WTC11 (cell line): ENCODE results near the gene SRRT. TPM values are rescaled to one million over a fixed set of nuclear protein-coding genes. Genes with fewer than 3 reads are reported as not detected.

Experiments
- AR ChIP-seq: fragments of 250-450 bp; sonication (Bioruptor Pico); IDR thresholded peaks from 2 replicates; pipeline ENCODE4 v1.9.0; 2021; ENCODE audit warnings: mild to moderate bottlenecking
- ATF1 ChIP-seq: sonication (generic); formaldehyde crosslinking; IDR thresholded peaks from 2 replicates; pipeline ENCODE4 v1.8.1; 2023; ENCODE audit warnings: mild to moderate bottlenecking, moderate library complexity, missing genetic modification reagents
- ATF2 ChIP-seq: sonication (generic); formaldehyde crosslinking; IDR thresholded peaks from 2 replicates; pipeline ENCODE4 v1.8.1; 2022; ENCODE audit warnings: low read depth, missing genetic modification reagents, borderline replicate concordance
- CBFB ChIP-seq: sonication (generic); formaldehyde crosslinking; IDR thresholded peaks from 2 replicates; pipeline ENCODE4 v1.8.1; 2022; ENCODE audit warnings: mild to moderate bottlenecking, low read depth, missing genetic modification reagents
- CDX4 ChIP-seq: fragments of 250-450 bp; sonication (Bioruptor Pico); IDR thresholded peaks from 2 replicates; pipeline ENCODE4 v1.9.0; 2021; ENCODE audit warnings: moderate library complexity, mild to moderate bottlenecking, inconsistent platforms, borderline replicate concordance
- E2F1 ChIP-seq: sonication (generic); formaldehyde crosslinking; IDR thresholded peaks from 2 replicates; pipeline ENCODE4 v1.8.0; 2022; ENCODE audit warnings: mild to moderate bottlenecking, missing genetic modification reagents
- ELF4 ChIP-seq: sonication (generic); formaldehyde crosslinking; IDR thresholded peaks from 2 replicates; pipeline ENCODE4 v1.8.1; 2022; ENCODE audit warnings: low read depth, mild to moderate bottlenecking, moderate library complexity, missing genetic modification reagents
- EMX1 ChIP-seq: fragments of 250-450 bp; sonication (Bioruptor Pico); IDR thresholded peaks from 2 replicates; pipeline ENCODE4 v1.8.0; 2021; ENCODE audit warnings: mild to moderate bottlenecking
- FOXJ3 ChIP-seq: sonication (generic); formaldehyde crosslinking; IDR thresholded peaks from 2 replicates; pipeline ENCODE4 v1.9.0; 2021; ENCODE audit warnings: missing genetic modification reagents, mild to moderate bottlenecking, borderline replicate concordance
- FOXP4 ChIP-seq: sonication (generic); formaldehyde crosslinking; IDR thresholded peaks from 2 replicates; pipeline ENCODE4 v1.8.0; 2022; ENCODE audit warnings: mild to moderate bottlenecking, missing genetic modification reagents
- HMGA2 ChIP-seq: fragments of 250-450 bp; sonication (Bioruptor Pico); IDR thresholded peaks from 2 replicates; pipeline ENCODE4 v1.4.0; 2021; ENCODE audit warnings: mild to moderate bottlenecking, moderate library complexity
- MXD4 ChIP-seq: fragments of 250-450 bp; sonication (Bioruptor Pico); IDR thresholded peaks from 2 replicates; pipeline ENCODE4 v1.8.0; 2021; ENCODE audit warnings: mild to moderate bottlenecking, moderate library complexity, borderline replicate concordance
- NFATC4 ChIP-seq: fragments of 250-450 bp; sonication (Bioruptor Pico); IDR thresholded peaks from 2 replicates; pipeline ENCODE4 v1.9.0; 2021; ENCODE audit warnings: mild to moderate bottlenecking
- NR1H2 ChIP-seq: sonication (generic); formaldehyde crosslinking; IDR thresholded peaks from 2 replicates; pipeline ENCODE4 v1.9.0; 2021; ENCODE audit warnings: mild to moderate bottlenecking, moderate library complexity, missing genetic modification reagents
- SMAD4 ChIP-seq: sonication (generic); formaldehyde crosslinking; IDR thresholded peaks from 2 replicates; pipeline ENCODE4 v1.8.0; 2022; ENCODE audit warnings: mild to moderate bottlenecking, missing genetic modification reagents
- SP1 ChIP-seq: sonication (generic); formaldehyde crosslinking; conservative IDR thresholded peaks from 2 replicates; pipeline ENCODE4 v1.8.1; 2022; ENCODE audit warnings: missing genetic modification reagents
- TCF7 ChIP-seq: sonication (generic); formaldehyde crosslinking; IDR thresholded peaks from 2 replicates; pipeline ENCODE4 v1.8.0; 2022; ENCODE audit warnings: mild to moderate bottlenecking, low read depth, missing genetic modification reagents, moderate library complexity
- ZBTB21 ChIP-seq: sonication (generic); formaldehyde crosslinking; IDR thresholded peaks from 2 replicates; pipeline ENCODE4 v1.8.1; 2023; ENCODE audit warnings: mild to moderate bottlenecking, missing genetic modification reagents, borderline replicate concordance
- ZBTB43 ChIP-seq: sonication (generic); formaldehyde crosslinking; IDR thresholded peaks from 2 replicates; pipeline ENCODE4 v1.8.1; 2023; ENCODE audit warnings: mild to moderate bottlenecking, missing genetic modification reagents
- ZMAT4 ChIP-seq: fragments of 250-450 bp; sonication (Bioruptor Pico); IDR thresholded peaks from 2 replicates; pipeline ENCODE4 v1.9.0; 2021; ENCODE audit warnings: mild to moderate bottlenecking
- ZNF317 ChIP-seq: sonication (generic); formaldehyde crosslinking; IDR thresholded peaks from 2 replicates; pipeline ENCODE4 v1.8.1; 2023; ENCODE audit warnings: low read depth, mild to moderate bottlenecking, moderate library complexity, missing genetic modification reagents, borderline replicate concordance
- ZNF532 ChIP-seq: fragments of 250-450 bp; sonication (Bioruptor Pico); IDR thresholded peaks from 2 replicates; pipeline ENCODE4 v1.9.0; 2021; ENCODE audit warnings: mild to moderate bottlenecking, borderline replicate concordance
- ZNF671 ChIP-seq: fragments of 250-450 bp; sonication (Bioruptor Pico); IDR thresholded peaks from 2 replicates; pipeline ENCODE4 v1.8.0; 2021; ENCODE audit warnings: mild to moderate bottlenecking
- total RNA-seq: library from RNA; stranded (reverse); gene quantifications from 3 replicates; pipeline ENCODE4 v1.2.3, GENCODE V29; 2021

The SRRT gene
- total RNA-seq, 1 experiment from 2014 or later, result 238 TPM

GRCh38 chr7:100837099-100837836 is 37.6 kb upstream of the SRRT start (continued):
- no peak for TF ChIP-seq E2F1 (CRISPR knock-in tag)
- TF ChIP-seq SMAD4 (CRISPR knock-in tag), result no peak
- no peak for TF ChIP-seq HMGA2 (CRISPR knock-in tag)
- peak; percentile 84 for TF ChIP-seq SP1 (CRISPR knock-in tag)
- no peak for TF ChIP-seq ZBTB21 (CRISPR knock-in tag)
- no peak for TF ChIP-seq ATF2 (CRISPR knock-in tag)
- TF ChIP-seq ELF4 (CRISPR knock-in tag), result no peak
- no peak for TF ChIP-seq ZNF671 (CRISPR knock-in tag)
- TF ChIP-seq CDX4, result no peak
- TF ChIP-seq FOXJ3 (CRISPR knock-in tag), result no peak
- TF ChIP-seq ZNF532, result no peak
- TF ChIP-seq TCF7, result no peak
- no peak for TF ChIP-seq ZMAT4
- no peak for TF ChIP-seq CBFB (CRISPR knock-in tag)
- TF ChIP-seq ZNF317, result no peak
- TF ChIP-seq NR1H2 (CRISPR knock-in tag), result no peak
- TF ChIP-seq EMX1, result no peak
- peak; percentile 44; the same call in 1 of the 2 replicates for TF ChIP-seq AR (CRISPR knock-in tag)
- TF ChIP-seq MXD4 (CRISPR knock-in tag), result no peak
- TF ChIP-seq NFATC4 (CRISPR knock-in tag), result no peak
- 0 out of 2 replicates have a peak, but pooled peaks have one; percentile 39 for TF ChIP-seq ZBTB43 (CRISPR knock-in tag)
- 0 out of 2 replicates have a peak, but pooled peaks have one; percentile 60 for TF ChIP-seq ATF1 (CRISPR knock-in tag)
- 0 out of 2 replicates have a peak, but pooled peaks have one; percentile 59 for TF ChIP-seq FOXP4
